Thyroid gland (tissue), 4 donors: Measurements from ENCODE around the gene RAB31. TPM values are rescaled to one million over a fixed set of nuclear protein-coding genes. Genes with fewer than 3 reads are reported as not detected.

Experiments used
- DNase-seq, 2 donors: peaks; one replicate each; pipeline ENCODE4 v3.0.0-alpha.2; 2019
- H3K27ac ChIP-seq, 3 donors: fragments of 200-600 bp; sonication (generic); 1 replicate in 2 of 3; 2 replicates in 1 of 3; pipeline ENCODE4 v1.5.1; 2016 to 2019; ENCODE audit warnings: mild to moderate bottlenecking in 1 of 3, moderate library complexity in 1 of 3
- H3K27me3 ChIP-seq: fragments of 200-600 bp; sonication (generic); one replicate; pipeline ENCODE4 v1.5.1; 2019
- H3K36me3 ChIP-seq, 2 donors: fragments of 200-600 bp; sonication (generic); one replicate each; pipeline ENCODE4 v1.5.1; 2016 to 2019
- H3K4me1 ChIP-seq, 2 donors: fragments of 200-600 bp; sonication (generic); one replicate each; pipeline ENCODE4 v1.5.1; 2017 to 2019
- H3K4me3 ChIP-seq, 3 donors: fragments of 200-600 bp; sonication (generic); replicated peaks in 1 of 3; 1 replicate in 2 of 3; 2 replicates in 1 of 3; pipeline ENCODE4 v1.5.1; 2016; ENCODE audit warnings: mild to moderate bottlenecking in 1 of 3
- H3K9me3 ChIP-seq: fragments of 200-600 bp; sonication (generic); one replicate; pipeline ENCODE4 v1.5.1; 2017
- CTCF ChIP-seq, 6 experiments: fragments of 200-600 bp in 3 of 6; fragments of 450-650 bp in 3 of 6; sonication (generic) in 3 of 6; IDR thresholded peaks; one replicate each; pipeline ENCODE4 v1.5.1; 2016 to 2019; ENCODE audit warnings: antibody characterized with exemption in 6 of 6, mild to moderate bottlenecking in 2 of 6, inconsistent platforms in 1 of 6, moderate library complexity in 1 of 6
- POLR2A ChIP-seq, 2 donors: fragments of 450-650 bp; IDR thresholded peaks; one replicate each; pipeline ENCODE4 v1.6.1; 2017; ENCODE audit warnings: antibody characterized with exemption in 2 of 2, mild to moderate bottlenecking in 2 of 2, moderate library complexity in 1 of 2
- WGBS, 2 donors: methylation state at CpG; one replicate each; pipeline ENCODE4 v1.1.5; 2017; 5-methylcytosine and 5-hydroxymethylcytosine counted together
- intact Hi-C: fragments of 100-400 bp; cut with DNase I; formaldehyde crosslinking; loops from one replicate; pipeline ENCODE4 v1.15.1; 2023
- total RNA-seq, 4 donors: library from RNA; depleted of rRNA; stranded (reverse); fragments of >200 nt; gene quantifications; one replicate each; pipeline ENCODE4 v1.2.3, GENCODE V29; 2016

Gene RAB31
- 10 to 100 TPM; 33.9 to 72.7 (median 40.8) TPM for total RNA-seq

GRCh38 chr18:9708057-9708433 is at the start of gene RAB31:
Gene RAB31 (plus strand): TSS chr18:9708301. CDS start chr18:9708406, 105 bp downstream.
- Histone ChIP-seq H3K27me3 (no peaks in the 10 kb centered on the region), H3K9me3 (no peaks in the 10 kb centered on the region), H3K4me1 (peaks cover 36 to 42% of the 10 kb centered on the region in 2 donors), H3K27ac (peak within 1 kb of the TSS; percentile 81 to 97 (median 89)), H3K36me3 (no peaks in the 10 kb centered on the region), H3K4me3 (peak within 1 kb of the TSS; percentile 73 to 94 (median 91))
- TF ChIP-seq CTCF (IDR thresholded peaks at IDR 0.05) = no peak
- peak; percentile 71 to 90 for TF ChIP-seq POLR2A (IDR thresholded peaks at IDR 0.05)
- DNase-seq = peak; percentile 76 to 86
- intact Hi-C loops = no loop called here
- WGBS, 2 donors = 0% methylated on average over 23 of the region's 59 CpGs; no CpG with 5 or more reads in 1 of the 2 donors

GRCh38 chr18:9659499-9660375 is 48.4 kb upstream of the RAB31 start:
- 88 to 92% methylated on average over 24 of the region's 24 CpGs for WGBS, 2 donors

GRCh38 chr18:9661564-9661963 is 46.5 kb upstream of the RAB31 start:
- no peaks in the 10 kb centered on the region for H3K36me3 ChIP-seq
- no peaks in the 10 kb centered on the region for H3K27me3 ChIP-seq
- no peak for TF ChIP-seq POLR2A (IDR thresholded peaks at IDR 0.05)
- TF ChIP-seq CTCF (IDR thresholded peaks at IDR 0.05) = no peak
- no peak overlapping the region for H3K4me3 ChIP-seq
- H3K9me3 ChIP-seq = no peaks in the 10 kb centered on the region
- intact Hi-C loops = no loop called here
- no peak for DNase-seq
- H3K27ac ChIP-seq = no peak overlapping the region
- H3K4me1 ChIP-seq = no peaks in the 10 kb centered on the region
- 80 to 92% methylated on average over 1 of the region's 1 CpG for WGBS, 2 donors

More at GRCh38 chr18:9659499-9660375, 48.4 kb upstream of the RAB31 start:
- no peak overlapping the region for H3K27ac ChIP-seq
- no peak overlapping the region for H3K4me3 ChIP-seq
- H3K9me3 ChIP-seq = no peaks in the 10 kb centered on the region
- H3K4me1 ChIP-seq = no peaks in the 10 kb centered on the region
- no peaks in the 10 kb centered on the region for H3K27me3 ChIP-seq
- DNase-seq = no peak
- no peak for TF ChIP-seq POLR2A (IDR thresholded peaks at IDR 0.05)
- no peaks in the 10 kb centered on the region for H3K36me3 ChIP-seq
- intact Hi-C loops = no loop called here

GRCh38 chr18:9663377-9663776 is 44.7 kb upstream of the RAB31 start:
- no peaks in the 10 kb centered on the region for H3K4me1 ChIP-seq
- no peaks in the 10 kb centered on the region for H3K27me3 ChIP-seq
- no peak overlapping the region for H3K4me3 ChIP-seq
- H3K9me3 ChIP-seq = no peaks in the 10 kb centered on the region
- WGBS, 2 donors = 80 to 85% methylated on average over 3 to 8 of the region's 8 CpGs
- intact Hi-C loops = no loop called here
- no peaks in the 10 kb centered on the region for H3K36me3 ChIP-seq
- no peak overlapping the region for H3K27ac ChIP-seq
- TF ChIP-seq CTCF (IDR thresholded peaks at IDR 0.05) (no peak), POLR2A (IDR thresholded peaks at IDR 0.05) (no peak)
- DNase-seq = no peak

GRCh38 chr18:9665314-9665713 is 42.8 kb upstream of the RAB31 start:
- no peak for DNase-seq
- 75 to 84% methylated on average over 3 of the region's 3 CpGs for WGBS, 2 donors
- no peak overlapping the region for H3K4me3 ChIP-seq
- no peak for TF ChIP-seq POLR2A (IDR thresholded peaks at IDR 0.05)
- TF ChIP-seq CTCF (IDR thresholded peaks at IDR 0.05) = no peak
- H3K9me3 ChIP-seq = no peaks in the 10 kb centered on the region
- no peaks in the 10 kb centered on the region for H3K27me3 ChIP-seq
- H3K27ac ChIP-seq = no peak overlapping the region
- intact Hi-C loops = no loop called here
- H3K36me3 ChIP-seq = no peaks in the 10 kb centered on the region
- no peaks in the 10 kb centered on the region for H3K4me1 ChIP-seq
